Urinary bladder (tissue), 4 donors: ENCODE results near the gene FKBP1C. TPM values are rescaled to one million over a fixed set of nuclear protein-coding genes. Genes with fewer than 3 reads are reported as not detected.
"Not testable (repeated sequence)": the region's sequence is repeated elsewhere in the genome, so short reads cannot be mapped to it uniquely, and the experiment has no call there.

Experiments used
- DNase-seq: peaks from one replicate; pipeline ENCODE4 v3.0.0-alpha.2; 2015; ENCODE audit errors: extremely low spot score
- H3K27ac ChIP-seq: one replicate; pipeline ENCODE4 v1.5.1; 2013; ENCODE audit warnings: low read depth, mild to moderate bottlenecking, moderate library complexity
- H3K36me3 ChIP-seq: one replicate; pipeline ENCODE4 v1.6.1; 2013; ENCODE audit warnings: mild to moderate bottlenecking, moderate library complexity; ENCODE audit not compliant: insufficient read depth
- H3K4me1 ChIP-seq: one replicate; pipeline ENCODE4 v1.6.1; 2013; ENCODE audit warnings: mild to moderate bottlenecking, moderate library complexity; ENCODE audit not compliant: insufficient read depth
- H3K4me3 ChIP-seq: one replicate; pipeline ENCODE4 v1.5.1; 2013; ENCODE audit warnings: low read depth, low read length
- WGBS: extraction: QIAGEN DNeasy Blood & Tissue Kit; methylation state at CpG from one replicate; pipeline ENCODE4 v1.1.7; 2013; 5-methylcytosine and 5-hydroxymethylcytosine counted together
- polyA plus RNA-seq: library from polyadenylated mRNA; stranded (reverse); fragments of 200-250 nt; gene quantifications from one replicate; pipeline ENCODE4 v1.2.3, GENCODE V29; 2013
- total RNA-seq: library from RNA; depleted of rRNA; stranded (reverse); fragments of >200 nt; gene quantifications from one replicate; pipeline ENCODE4 v1.2.3, GENCODE V29; 2014
- donor health status: healthy with polysubstance abuse.
- donor health status: healthy.

FKBP1C gene
- total RNA-seq, result 0.21 TPM
- polyA plus RNA-seq, result 1.7 TPM

- not testable (repeated sequence) for H3K36me3 ChIP-seq, DNase-seq, H3K4me1 ChIP-seq, H3K4me3 ChIP-seq, H3K27ac ChIP-seq
- 97% methylated on average over 27 of the region's 27 CpGs for WGBS
These were observed at the start of gene FKBP1C for GRCh38 chr6:63211343-63211742. TSS of gene FKBP1C (plus strand) at chr6:63211469.

DNA sequence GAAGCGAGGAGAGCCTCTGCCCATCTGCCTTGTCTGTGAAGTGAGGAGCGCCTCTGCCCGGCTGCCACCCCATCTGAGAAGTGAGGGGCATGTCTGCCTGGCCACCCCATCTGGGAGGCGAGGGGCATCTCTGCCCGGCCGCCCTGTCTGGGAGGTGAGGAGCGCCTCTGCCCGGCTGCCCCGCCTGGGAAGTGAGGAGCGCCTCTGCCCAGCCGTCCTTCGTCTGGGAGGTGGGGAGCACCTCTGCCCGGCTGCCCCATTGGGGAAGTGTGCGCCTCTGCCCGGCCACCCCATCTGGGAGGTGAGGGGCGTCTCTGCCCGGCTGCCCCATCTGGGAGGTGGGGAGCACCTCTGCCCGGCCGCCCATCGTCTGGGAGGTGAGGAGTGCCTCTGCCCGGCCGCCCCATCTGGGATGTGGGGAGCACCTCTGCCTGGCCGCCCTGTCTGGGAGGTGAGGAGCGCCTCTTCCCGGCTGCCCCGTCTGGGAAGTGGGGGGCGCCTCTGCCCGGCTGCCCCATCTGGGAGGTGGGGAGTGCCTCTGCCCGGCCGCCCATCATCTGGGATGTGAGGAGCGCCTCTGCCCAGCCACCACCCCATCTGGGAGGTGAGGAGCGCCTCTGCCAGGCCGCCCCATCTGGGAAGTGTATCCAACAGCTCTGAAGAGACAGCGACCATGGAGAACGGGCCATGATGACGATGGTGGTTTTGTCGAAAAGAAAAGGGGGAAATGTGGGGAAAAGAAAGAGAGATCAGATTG is 47.0 kb upstream of the FKBP1C start:
- H3K36me3 ChIP-seq, H3K27ac ChIP-seq, H3K4me1 ChIP-seq, DNase-seq, H3K4me3 ChIP-seq: not testable (repeated sequence)
- WGBS, result 88% methylated on average over 37 of the region's 37 CpGs

DNA sequence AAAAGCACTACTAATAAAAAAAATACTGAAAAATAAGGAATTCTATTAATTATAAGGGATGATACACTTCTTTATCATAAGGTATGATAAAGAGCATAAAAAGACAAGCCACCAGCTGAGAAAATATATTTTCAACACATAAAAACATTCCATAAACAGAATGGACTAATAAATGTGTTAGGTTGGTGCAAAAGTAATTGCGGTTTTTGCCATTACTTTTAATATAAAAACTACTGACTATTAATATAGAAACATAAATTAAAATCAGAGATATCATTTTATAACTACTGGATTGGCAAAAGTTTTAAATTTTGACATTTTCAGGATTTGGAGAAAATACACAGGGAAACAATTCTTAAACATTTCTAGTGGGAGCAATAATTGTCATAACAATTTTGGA is 37.1 kb upstream of the FKBP1C start:
- no peaks in the 10 kb centered on the region for H3K4me1 ChIP-seq
- DNase-seq, result no peak
- H3K4me3 ChIP-seq, result no peak overlapping the region
- H3K36me3 ChIP-seq, result no peaks in the 10 kb centered on the region
- 85% methylated on average over 1 of the region's 1 CpG for WGBS
- H3K27ac ChIP-seq, result no peak overlapping the region

- 44% methylated on average over 5 of the region's 5 CpGs for WGBS
- H3K4me1 ChIP-seq, result no peaks in the 10 kb centered on the region
These were observed 35.1 kb upstream of the FKBP1C start for GRCh38 chr6:63176181-63176580.

DNA sequence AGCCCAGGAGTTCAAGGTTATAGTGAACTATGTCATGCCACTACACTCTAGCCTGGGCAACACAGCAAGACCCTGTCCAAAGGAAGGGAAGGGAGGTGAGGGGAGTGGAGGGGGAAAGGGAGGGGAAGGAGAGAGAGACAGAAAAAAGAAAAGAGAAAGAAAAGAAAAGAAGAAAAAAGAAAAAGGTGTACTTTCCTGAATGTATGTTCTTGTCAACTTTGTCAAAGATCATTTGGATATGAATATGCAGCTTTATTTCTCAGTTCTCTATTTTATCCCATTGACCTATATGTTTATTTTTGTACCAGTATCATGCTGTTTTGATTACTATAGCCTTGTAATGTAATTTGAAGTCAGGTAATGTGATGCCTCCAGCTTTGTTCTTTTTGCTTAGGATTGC is 30.9 kb upstream of the FKBP1C start:
- no peaks in the 10 kb centered on the region for H3K36me3 ChIP-seq
- no peak for DNase-seq
- H3K4me1 ChIP-seq, result no peaks in the 10 kb centered on the region
- no peak overlapping the region for H3K4me3 ChIP-seq
- no peak overlapping the region for H3K27ac ChIP-seq

More at GRCh38 chr6:63176181-63176580, 35.1 kb upstream of the FKBP1C start:
- no peak overlapping the region for H3K4me3 ChIP-seq
- no peak for DNase-seq
- no peaks in the 10 kb centered on the region for H3K36me3 ChIP-seq
- H3K27ac ChIP-seq, result no peak overlapping the region

DNA sequence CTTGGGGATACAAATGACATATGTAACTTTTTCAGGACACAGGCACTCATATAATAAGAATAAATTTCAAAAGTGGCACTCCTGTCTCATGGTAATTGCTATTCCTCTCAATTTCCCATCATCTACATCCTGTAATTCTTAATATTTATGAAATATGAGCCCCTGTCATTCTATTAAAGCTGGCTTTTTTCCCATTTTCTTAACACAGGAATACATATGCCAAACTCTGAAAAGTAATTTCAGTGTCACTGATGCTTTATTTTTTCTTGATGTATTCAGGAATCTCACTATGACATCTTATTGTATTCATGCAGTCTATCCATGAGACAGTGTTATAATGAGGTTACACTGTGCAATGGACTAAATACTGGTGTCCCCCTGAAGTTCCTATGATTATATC is 24.3 kb upstream of the FKBP1C start:
- Histone ChIP-seq H3K27ac (no peak overlapping the region), H3K4me3 (no peak overlapping the region), H3K36me3 (no peaks in the 10 kb centered on the region), H3K4me1 (no peaks in the 10 kb centered on the region)
- no peak for DNase-seq

DNA sequence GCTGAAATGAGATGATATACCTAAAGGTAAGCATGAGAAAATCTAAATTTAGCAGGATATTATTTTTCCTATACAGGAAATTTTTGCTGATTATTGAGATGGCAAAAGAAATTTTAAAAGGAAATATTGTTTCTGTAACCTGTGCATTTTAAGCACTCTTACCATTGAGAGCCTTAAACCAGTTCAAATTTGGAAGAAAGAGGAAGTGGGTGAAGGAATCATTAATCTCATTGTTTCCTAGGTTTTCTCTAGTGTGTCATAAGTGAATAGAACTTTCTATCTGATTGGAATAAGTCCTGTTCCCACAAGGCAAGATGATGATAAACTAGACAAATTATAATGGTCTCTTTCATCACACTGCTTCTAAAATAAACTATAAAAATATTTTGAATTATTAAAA is 22.4 kb upstream of the FKBP1C start:
- no peaks in the 10 kb centered on the region for H3K36me3 ChIP-seq
- no peaks in the 10 kb centered on the region for H3K4me1 ChIP-seq
- no peak overlapping the region for H3K4me3 ChIP-seq
- DNase-seq, result no peak
- no peak overlapping the region for H3K27ac ChIP-seq

DNA sequence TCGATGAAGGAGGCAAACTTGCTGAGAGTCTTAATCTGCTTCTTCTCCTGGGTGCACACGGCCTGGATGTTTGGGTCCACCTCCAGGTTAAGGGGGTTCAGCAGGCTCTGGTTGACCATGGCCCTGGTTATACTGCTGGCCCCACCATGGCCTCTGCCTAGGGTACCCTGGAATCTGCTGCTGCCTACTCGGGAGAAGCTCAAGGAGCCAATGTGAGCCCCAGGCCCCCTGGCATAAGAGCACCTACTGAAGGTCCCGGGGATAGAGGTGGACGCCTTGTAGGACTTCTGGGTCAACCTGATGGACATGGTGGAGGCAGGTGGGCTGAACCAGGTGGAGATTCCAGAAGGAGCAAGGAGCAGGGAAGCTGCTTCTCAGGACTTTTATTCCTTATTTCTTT is 17.9 kb upstream of the FKBP1C start:
- Histone ChIP-seq H3K27ac (no peak overlapping the region), H3K4me3 (no peak overlapping the region), H3K4me1 (no peaks in the 10 kb centered on the region), H3K36me3 (no peaks in the 10 kb centered on the region)
- WGBS, result 85% methylated on average over 5 of the region's 5 CpGs
- DNase-seq, result no peak

- Histone ChIP-seq H3K4me3 (no peak overlapping the region), H3K4me1 (no peaks in the 10 kb centered on the region), H3K27ac (no peak overlapping the region), H3K36me3 (no peaks in the 10 kb centered on the region)
- DNase-seq, result no peak
These were observed 13.5 kb upstream of the FKBP1C start for GRCh38 chr6:63197741-63198140.

DNA sequence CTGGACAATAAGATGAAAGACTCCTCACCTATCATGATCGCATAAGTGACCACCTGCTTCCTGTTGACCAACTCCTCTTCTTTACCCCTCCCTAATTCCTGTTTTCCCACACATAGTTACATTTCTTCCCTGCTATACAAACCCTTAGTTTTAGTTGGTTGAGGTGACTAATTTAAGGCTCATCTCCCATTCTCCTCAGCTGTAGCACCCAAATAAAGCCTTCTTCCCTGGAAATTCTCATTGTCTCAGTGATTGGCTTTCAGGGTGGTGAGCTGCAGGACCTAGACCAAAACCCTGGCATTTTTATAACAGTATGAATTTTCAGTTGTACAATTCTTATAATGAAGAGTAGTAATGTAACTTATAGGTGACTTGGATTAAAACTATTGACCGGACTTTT is 2.1 kb downstream of the FKBP1C start:
- no peak overlapping the region for H3K27ac ChIP-seq
- H3K4me1 ChIP-seq, result no peaks in the 10 kb centered on the region
- DNase-seq, result no peak
- WGBS, result 97% methylated on average over 2 of the region's 2 CpGs
- no peak overlapping the region for H3K4me3 ChIP-seq
- no peaks in the 10 kb centered on the region for H3K36me3 ChIP-seq

- Histone ChIP-seq H3K4me3 (no peak overlapping the region), H3K36me3 (no peaks in the 10 kb centered on the region), H3K27ac (no peak overlapping the region), H3K4me1 (no peaks in the 10 kb centered on the region)
- 40% methylated on average over 3 of the region's 3 CpGs for WGBS
- DNase-seq, result no peak
These were observed 3.5 kb downstream of the FKBP1C start for GRCh38 chr6:63214816-63215215.

DNA sequence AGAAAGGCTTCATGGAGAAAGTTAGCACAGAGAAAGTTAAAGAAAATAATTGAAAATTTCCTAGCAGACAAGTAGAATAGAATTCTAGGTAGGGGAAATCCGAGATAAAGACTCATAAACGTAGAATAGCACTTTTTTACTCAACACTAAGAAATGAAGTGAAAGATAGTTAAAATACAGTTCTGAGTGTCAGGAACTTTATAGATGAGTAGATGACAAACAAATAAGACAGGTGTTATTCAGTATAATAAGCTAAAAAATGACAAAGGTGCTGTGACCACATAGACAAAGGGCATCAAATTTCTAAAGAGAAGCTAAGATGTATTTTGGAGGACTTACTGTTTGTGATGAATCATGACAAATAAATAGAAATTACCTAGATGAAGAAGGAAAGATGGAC is 12.9 kb downstream of the FKBP1C start:
- Histone ChIP-seq H3K4me1 (no peaks in the 10 kb centered on the region), H3K36me3 (no peaks in the 10 kb centered on the region), H3K27ac (no peak overlapping the region), H3K4me3 (no peak overlapping the region)
- DNase-seq, result no peak
- WGBS, result 70% methylated on average over 2 of the region's 2 CpGs

DNA sequence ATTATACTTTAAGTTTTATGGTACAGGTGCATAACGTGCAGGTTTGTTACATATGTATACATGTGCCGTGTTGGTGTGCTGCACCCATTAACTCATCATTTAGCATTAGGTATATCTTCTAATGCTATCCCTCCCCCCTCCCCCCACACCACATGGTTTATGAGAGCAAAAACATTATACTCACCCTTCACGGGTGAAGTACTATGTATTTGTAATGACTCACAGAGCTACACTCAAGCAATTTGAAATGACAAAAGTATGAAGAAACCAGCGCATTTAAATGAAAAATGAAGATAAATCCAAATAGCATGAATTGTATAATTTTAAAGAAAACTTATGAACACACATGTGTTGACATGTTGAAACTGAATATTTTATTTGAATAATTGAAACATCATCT is 14.7 kb downstream of the FKBP1C start:
- not testable (repeated sequence) for H3K27ac ChIP-seq, DNase-seq, H3K36me3 ChIP-seq, H3K4me3 ChIP-seq, H3K4me1 ChIP-seq
- WGBS, result 58% methylated on average over 4 of the region's 4 CpGs

DNA sequence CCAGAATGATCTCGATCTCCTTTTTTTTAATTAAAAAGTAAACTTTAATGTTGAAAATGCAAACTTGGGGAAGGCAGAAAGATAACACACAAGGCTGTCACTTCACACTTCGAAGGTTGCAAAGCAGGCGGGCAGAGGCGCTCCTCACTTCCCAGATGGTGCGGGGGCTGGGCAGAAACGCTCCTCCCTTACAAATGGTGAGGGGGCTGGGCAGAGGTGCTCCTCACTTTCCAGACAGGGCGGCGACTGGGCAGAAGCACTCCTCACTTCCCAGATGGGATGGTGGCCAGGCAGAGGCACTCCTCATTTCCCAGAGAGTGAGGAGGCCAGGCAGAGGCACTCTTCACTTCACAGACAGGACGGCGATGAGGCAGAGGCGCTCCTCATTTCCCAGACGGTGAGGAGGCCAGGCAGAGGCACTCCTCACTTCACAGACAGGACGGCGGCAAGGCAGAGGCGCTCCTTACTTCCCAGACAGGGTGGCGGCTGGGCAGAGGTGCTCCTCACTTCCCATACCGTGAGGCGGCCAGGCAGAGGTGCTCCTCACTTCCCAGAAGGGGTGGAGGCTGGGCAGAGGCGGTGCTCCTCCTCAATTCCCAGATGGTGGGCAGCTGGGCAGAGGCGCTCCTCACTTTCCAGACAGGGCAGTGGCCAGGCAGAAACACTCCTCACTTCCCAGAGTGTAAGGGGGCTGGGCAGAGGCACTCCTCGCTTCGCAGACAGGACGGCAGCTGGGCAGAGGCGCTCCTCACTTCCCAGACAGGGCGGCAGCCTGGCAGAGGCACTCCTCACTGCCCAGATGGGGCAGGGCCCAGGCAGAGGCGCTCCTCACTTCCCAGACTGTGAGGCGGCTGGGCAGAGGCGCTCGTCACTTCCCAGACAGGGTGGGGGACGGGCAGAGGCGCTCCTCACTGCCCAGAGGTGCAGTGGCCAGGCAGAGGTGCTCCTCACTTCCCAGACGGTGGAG is 16.9 kb downstream of the FKBP1C start:
- H3K4me1 ChIP-seq, DNase-seq: not testable (repeated sequence)
- WGBS, result 92% methylated on average over 32 of the region's 32 CpGs

More for the DNA sequence above, 16.9 kb downstream of the FKBP1C start:
- H3K27ac ChIP-seq, H3K4me3 ChIP-seq, H3K36me3 ChIP-seq: not testable (repeated sequence)
